Sciatic nerve (tissue), 2 donors: ENCODE measurements around the gene C7orf25. TPM values are rescaled to one million over a fixed set of nuclear protein-coding genes. Genes with fewer than 3 reads are reported as not detected.

Experiments
- ATAC-seq: fragments of 200-7000 bp; cut with Tn5 transposase; one replicate; pipeline ENCODE4 v1.9.1; 2020; ENCODE audit warnings: mild to moderate bottlenecking, moderate library complexity
- DNase-seq: peaks from one replicate; pipeline ENCODE4 v3.0.0-alpha.2; 2020; ENCODE audit warnings: low spot score
- intact Hi-C: fragments of 100-400 bp; cut with DNase I; formaldehyde crosslinking; loops from one replicate; pipeline ENCODE4 v1.14.2; 2022
- total RNA-seq: library from RNA; stranded (reverse); fragmentation: NEBNext Ultra II Directional; extraction: Animal tissue kit (Norgen Biotek cat#: 25700); gene quantifications from one replicate; pipeline ENCODE4 v1.2.1, GENCODE V29; 2021
- donor health status: DM: no; HTN: no; CAD: no.
- donor health status: DM: no; HTN: no; CAD: no.

Gene C7orf25
- 10.1 TPM for total RNA-seq

DNA sequence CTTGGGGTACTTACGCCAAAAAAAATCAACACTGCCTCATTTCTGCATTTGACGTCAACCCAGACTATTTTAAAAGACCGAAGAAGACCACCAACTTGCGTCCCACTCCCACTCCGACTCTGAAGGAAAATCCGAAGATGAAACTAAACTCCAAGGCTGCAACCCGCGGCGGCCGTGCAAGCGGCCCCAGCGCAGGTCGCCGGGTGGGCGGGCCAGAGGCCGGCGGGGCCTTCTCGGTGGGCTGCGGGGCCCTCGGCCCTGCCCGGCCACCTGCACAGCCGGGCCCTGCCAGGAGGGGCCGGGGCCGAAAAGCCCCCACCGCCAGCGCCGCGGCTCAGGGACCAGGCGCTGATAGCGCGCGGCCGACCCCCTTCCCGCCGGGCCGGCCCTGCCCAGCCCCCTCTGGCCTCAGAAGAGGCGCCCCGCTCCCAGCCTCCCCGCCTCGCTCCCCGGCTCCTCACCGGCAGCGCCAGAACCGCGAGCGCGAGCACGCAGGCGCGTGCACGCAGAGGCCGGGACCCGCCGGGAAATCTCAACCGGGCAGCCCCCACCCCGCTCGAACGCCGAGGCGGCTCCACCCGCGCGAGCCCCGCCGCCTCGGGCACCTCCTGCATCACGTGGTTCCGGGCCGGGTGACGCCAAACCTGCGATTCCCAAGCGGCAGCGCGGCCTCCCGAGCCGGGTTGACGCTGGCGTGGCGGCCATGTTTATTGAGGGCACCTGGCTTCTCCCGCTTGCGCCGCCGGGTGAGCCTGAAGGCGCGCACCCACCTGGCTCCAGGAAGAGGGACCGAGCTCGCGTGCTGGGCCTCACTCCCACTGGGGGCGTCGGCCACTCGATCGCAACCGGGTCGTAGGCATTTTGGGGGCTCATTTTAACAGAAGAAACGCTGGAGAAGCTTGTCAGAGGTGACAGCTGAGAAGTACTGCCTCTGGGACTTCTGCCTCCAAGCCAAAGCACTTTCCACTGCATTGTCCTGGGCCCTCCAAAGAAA lies at the start of gene C7orf25:
Gene C7orf25, minus strand, starts transcription at position 617 of the 994 bp plus-strand sequence. CDS start 1,170 bp downstream, outside the sequence.
- intact Hi-C loops: no loop called here
- ATAC-seq: peak; percentile 99
- peak; percentile 98 for DNase-seq

DNA sequence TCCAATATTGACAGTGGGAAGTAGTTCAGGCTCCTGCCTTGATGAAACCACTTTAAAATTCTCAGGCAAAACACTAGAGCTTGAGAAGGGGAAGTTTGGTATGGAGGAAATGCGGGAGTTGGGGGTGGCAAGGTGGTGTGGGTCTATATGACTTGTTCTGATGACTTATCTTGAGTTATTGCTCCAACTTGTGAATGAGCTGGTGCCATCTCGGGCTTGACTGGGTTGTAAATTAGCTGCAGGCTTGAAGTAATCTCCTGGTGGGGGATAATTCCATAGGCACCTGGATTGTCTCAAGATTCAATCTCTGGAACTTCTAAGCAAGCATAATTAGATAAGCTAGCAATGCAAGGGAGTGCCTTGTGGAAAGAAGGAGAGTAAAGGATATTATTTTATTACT lies 49.3 kb upstream of the C7orf25 start:
- DNase-seq (no peak), ATAC-seq (no peak)
- intact Hi-C loops: no loop called here

DNA sequence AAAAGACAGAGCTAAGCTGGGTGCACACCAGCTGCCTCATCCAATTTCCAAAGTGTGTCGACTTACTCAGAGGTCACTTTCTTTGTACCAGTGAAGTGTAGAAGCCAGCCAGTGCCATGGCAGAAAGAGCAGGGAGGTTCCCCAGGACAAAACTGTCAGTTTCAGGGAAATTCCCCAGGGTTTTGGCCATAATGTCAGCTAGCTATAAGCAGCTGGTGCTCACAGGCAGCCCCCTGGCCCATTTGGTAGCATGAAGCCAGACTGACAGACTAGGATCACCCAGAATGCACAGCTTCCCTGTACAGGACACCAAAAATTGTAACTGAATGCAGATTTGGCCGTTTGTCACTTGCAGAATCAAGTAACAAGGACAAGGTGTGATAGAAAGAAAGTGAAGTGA lies 48.9 kb upstream of the C7orf25 start:
- no peak for ATAC-seq
- no peak for DNase-seq
- intact Hi-C loops: no loop called here

DNA sequence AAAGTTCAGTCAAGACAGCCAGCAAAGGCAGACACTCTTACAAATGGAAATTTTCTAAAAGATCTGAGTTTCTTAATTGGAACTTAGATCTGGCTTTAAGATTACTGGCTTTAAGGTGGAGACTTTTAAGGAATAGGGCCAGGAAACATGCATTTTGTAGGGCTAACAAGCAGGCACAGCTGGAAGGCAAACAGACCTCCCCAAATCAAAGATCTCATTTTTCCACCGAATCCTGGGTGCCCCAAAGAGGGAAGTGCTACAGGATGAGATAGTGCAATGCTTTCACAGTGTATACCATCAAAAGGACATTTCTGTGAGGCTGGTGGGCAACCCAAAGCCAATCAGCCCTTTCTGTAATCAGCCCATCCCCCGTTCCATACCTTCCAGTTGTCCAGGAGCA lies 47.7 kb upstream of the C7orf25 start:
- no peak for DNase-seq
- intact Hi-C loops: no loop called here
- ATAC-seq: no peak

DNA sequence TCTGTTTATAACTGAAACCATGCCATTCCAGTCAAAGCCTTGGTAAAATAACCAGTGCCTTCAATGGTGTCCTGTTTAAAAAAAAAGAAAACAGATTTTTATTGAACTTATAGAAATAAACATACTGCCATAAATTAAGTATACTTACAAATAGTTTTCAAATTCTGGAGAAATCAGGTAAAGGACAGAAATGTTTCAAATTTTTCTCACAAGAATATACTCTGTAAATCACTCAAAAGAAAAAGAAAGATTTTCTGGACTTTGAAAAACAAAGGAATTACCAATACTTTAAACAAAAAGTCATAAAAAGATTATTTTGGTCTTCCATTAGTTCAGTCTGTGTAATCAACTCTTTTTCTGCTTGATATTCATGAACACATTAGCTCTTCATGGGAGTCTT lies 44.2 kb upstream of the C7orf25 start:
- no peak for DNase-seq
- no peak for ATAC-seq
- intact Hi-C loops: no loop called here

DNA sequence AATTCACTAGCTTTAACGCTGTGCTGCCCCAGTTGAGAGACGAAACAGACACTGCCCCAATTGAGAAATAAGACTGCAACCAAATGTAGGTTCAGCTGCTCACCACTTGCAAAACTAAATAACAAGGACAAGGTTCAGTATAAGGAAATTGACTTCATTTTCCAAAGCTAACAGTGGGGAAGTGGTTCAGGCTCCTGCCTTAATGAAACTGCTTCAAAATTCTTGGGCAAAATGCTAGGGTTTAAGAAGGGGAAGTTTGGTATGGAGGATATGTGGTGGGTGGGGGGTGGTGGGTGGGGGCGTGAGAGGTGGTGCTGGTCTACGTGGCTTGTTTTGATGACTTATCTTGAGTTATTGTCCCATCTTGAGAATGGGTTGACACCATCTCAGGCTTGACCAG lies 42.1 kb upstream of the C7orf25 start:
- intact Hi-C loops: no loop called here
- ATAC-seq: no peak

DNA sequence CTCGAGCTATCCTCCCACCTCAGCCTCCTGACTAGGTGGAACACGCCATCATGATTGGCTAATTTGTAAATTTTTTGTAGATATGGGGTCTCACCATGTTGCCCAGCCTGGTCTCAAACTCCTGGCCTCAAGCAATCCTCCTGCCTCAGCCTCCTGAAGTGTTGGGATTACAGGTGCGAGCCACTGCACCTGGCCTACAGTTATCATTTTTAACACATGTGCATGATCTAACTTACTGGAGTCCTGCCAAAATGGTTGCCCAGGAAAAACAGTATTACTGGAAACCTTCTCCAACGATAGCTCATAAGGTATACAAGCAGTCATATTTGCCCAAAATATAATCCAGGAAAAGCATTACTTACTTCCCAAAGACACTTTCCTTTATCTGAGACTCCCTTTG lies 40.5 kb upstream of the C7orf25 start:
- DNase-seq (no peak), ATAC-seq (no peak)
- intact Hi-C loops: no loop called here

More for the DNA sequence above, 42.1 kb upstream of the C7orf25 start:
- DNase-seq: no peak

DNA sequence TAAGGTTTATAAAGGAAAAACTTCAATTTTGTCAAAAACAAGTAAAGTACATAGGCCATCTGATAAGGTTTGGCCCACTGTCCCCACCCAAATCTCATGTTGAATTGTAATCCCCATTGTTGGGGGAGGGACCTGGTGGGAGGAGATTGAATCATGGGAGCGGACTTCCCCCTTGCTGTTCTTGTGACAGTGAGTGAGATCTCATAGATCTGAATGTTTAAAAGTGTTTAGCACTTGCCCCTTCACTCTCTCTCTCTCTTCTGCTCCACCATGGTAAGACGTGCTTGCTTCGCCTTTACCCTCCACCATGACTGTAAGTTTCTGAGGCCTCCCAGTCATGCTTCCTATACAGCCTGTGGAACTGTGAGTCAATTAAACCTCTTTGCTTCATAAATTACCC lies 38.5 kb upstream of the C7orf25 start:
- intact Hi-C loops: no loop called here
- DNase-seq (no peak), ATAC-seq (no peak)

DNA sequence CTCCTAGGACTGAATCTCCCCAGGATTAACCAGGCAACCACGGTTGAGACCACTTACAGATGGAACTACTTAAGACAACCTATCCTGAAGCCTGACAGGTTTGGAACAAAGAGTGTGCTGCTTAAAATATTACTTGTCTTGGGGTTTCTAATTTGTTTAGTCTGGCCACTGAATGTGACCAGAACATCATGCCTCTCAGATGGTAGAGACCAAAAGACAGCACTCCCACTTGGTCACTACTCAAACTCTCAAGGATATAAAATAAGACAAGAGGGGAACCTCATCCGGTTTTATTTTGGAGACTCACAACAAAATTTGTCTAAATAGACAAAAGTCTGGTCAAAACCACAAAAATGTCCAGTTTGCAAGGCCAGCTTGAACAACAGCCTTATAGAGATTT lies 35.7 kb upstream of the C7orf25 start:
- DNase-seq: no peak
- intact Hi-C loops: no loop called here

DNA sequence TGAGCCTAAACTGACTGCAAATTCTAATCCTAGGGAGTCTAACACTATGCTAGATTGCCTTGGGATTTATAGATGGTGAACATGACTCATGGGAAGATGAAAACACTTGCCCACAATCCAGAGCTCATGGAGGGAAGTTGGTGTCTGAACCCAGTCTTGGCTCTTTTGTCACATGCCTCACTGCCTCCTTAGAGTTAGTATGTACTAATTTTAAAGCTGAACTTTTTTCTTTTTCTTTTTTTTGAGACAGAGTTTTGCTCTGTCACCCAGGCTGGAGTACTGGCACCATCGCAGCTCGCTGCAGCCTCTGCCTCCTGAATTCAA lies 34.7 kb upstream of the C7orf25 start:
- intact Hi-C loops: no loop called here
- DNase-seq (no peak), ATAC-seq (no peak)

More for the DNA sequence above, 35.7 kb upstream of the C7orf25 start:
- ATAC-seq: no peak

DNA sequence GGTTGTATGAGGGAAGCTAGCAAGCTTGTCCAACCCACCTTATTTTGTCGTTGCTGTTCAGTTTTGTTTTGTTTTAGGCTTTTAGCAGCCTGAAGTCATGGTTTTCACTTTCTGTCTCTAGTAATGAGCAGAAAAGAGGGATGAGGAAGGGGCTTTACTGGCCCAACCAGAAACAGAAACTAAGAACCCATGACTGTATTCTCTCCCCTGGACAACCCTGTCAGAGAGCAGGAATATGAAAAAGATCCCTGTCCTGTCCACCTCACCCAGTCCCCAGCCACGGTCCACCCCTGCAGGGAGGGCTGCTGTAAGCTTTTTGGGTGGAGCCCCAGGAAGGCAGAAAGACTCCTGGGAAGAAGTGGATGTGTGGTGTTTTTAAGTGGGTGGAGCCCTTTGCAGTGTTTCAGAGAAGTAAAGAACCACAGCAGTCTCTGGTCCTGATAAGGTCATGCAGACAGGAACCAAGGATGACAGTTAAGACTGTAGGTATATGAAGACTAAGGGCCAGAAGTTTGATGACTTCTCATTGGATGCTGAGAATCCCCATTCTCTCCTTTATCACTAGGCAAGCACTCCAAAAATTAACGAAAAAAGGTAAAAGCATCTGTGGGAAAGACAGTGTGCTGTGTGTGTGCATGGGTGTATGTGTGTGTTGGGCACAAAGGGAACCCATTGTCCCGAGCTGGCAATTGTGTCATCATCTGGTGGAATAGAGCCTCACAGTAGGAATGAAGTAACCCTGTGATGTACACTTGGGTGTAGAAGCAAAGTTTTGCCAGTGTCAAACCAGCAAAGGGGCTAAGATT lies 34.2 kb upstream of the C7orf25 start:
- peak; percentile 20 for ATAC-seq
- intact Hi-C loops: no loop called here
- DNase-seq: no peak

DNA sequence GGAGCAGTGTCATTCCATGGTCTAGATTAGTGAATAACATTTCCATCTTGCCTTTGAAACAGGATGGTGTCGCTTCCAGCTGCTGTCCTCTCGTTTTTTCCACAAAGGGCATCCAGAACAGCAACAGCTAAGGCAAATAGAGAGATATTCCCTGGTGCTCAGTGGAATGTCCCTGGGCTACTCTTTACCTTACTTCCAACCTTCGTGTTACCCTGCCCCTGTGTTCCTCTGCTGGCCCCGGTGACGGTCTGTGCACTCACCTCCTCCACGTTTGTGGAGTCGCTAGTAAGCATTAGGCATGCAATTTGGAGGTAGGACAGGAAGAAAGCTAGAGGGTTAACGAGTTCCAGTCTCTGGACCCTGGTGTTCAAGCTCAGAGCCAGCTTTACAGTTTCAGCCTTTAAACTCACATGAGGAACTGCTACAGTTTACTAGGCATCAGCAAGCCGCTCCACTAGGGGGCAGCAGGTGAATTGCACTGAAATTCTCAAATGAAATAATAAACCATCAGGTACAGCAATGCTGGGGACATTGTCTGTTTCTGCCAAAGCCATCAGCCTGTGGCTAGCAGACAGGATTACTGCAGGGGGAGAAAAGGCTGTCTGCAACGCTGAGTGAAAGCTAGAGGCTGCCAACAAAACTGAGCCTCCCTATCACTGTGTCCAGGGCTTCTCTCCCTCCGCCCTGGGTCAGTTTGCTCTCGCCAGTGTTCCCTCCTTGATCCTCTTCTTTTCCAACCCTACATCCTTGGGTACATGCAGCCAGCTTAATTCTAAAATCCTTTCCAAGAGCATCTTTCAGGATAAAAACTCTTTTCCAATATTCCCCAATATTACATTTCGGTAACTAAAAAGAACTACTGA lies 29.3 kb upstream of the C7orf25 start:
- ATAC-seq: peak; percentile 77
- intact Hi-C loops: no loop called here
- DNase-seq: peak; percentile 91

DNA sequence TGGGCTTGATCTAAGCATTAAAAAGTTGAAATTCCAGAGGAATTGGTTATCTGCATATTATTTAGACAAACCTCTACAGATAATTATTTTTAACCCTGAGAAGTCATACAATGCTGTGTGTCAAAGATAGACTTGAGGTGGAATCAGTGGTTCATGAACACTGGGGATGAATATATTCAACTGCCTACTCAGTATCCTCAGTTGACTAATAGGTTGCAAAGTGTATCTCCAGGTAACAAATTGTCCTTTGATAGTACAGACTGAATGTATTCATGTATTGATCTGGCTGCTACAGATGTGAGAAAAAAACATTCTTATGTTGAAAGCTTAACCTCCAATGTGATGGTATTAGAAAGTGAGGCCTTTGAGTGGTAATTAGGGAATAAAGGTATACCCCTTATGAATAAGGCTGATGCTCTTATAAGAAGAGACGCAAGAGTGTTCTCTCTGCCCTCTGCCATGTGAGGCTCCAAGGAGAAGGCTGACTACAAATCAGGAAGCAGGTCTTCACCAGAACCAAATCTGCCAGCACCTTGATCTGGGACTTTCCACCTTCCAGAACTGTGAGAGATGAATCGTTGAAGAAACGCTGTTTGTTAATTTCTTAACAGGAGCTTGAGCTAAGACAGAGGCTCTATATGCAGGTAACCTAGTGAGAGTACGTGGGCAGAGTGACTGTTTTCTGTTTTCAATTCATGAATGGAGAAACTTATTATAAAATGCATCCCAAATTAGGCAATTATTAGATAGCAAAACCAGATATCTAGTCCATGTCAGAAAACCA lies 27.8 kb upstream of the C7orf25 start:
- no peak for ATAC-seq
- DNase-seq: no peak
- intact Hi-C loops: no loop called here

DNA sequence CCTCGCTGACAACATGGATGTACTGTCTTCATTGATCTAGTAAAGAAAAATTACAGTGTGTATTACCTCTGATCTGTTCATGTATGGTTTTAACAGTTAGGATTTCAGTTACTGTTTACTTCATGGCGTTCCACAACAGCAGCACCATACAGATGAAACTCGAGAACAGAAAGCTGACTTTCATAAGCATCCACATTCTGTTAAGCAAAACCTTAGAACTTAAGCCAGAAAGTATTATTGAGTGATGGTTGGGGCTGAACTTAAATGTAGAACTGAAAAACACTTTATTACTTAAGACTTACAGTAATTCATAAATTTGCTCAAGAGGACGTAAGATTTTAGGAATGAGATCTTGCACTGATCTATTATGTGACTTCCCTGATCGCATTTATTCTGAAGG lies 24.0 kb upstream of the C7orf25 start:
- intact Hi-C loops: no loop called here
- no peak for DNase-seq
- no peak for ATAC-seq

DNA sequence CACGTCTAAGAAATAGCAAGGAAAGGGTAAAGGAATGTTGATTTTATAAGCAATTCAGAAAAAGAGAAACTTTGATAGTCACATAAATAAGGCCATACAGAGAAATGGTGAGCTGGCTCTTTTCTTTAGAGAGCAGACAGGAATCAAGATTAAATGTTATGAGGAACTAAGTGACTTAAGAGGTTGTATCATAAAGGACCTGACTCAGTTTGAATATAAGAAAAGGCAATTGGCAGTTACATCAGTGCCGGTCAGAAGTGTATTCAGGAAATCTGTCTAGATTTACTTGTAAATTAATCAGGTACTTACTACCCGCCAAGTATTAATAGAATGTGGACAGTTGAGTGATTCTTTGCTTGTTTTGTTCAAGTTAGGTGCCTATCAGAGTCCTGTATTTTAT lies 22.4 kb upstream of the C7orf25 start:
- intact Hi-C loops: no loop called here
- ATAC-seq (no peak), DNase-seq (no peak)

DNA sequence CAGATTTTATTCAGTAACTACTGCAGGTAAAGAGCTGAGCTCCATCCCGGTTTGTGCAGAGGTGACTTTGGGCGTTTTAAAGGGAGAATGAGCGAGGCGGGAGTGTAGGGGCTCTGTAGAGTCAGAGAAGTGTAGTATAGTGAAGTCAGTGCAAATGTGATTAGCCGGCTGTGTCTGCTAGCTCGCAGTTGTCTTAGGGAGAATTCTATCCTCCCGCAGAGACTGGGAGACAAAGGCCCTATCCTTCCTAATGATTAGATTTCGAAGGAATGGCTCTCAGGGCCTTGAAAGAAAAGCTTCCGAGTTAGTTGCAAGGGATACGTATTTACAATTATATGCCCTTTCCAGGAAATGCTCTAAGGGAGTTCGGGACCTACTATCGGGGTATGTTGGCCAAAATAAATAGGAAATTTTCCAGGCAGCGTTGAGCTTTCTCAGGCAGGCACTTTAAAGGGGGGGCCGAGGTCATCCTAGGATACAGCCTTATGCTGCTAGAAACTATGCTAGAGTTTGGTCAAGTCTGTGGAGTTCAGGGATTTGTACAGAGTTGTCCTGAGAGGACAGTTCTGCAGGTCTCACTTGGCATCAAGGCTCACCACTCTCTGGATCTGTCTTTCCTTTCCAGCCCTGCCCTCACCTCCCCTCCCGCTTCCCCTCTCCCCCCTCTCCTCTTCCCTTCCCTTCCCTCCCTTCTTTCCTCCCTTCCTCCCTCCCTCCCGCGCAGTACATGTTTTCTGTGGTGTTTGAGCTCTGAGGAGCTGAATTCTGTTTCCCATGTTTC lies 21.1 kb upstream of the C7orf25 start:
- ATAC-seq: peak; percentile 57
- DNase-seq: peak; percentile 61
- intact Hi-C loops: no loop called here

DNA sequence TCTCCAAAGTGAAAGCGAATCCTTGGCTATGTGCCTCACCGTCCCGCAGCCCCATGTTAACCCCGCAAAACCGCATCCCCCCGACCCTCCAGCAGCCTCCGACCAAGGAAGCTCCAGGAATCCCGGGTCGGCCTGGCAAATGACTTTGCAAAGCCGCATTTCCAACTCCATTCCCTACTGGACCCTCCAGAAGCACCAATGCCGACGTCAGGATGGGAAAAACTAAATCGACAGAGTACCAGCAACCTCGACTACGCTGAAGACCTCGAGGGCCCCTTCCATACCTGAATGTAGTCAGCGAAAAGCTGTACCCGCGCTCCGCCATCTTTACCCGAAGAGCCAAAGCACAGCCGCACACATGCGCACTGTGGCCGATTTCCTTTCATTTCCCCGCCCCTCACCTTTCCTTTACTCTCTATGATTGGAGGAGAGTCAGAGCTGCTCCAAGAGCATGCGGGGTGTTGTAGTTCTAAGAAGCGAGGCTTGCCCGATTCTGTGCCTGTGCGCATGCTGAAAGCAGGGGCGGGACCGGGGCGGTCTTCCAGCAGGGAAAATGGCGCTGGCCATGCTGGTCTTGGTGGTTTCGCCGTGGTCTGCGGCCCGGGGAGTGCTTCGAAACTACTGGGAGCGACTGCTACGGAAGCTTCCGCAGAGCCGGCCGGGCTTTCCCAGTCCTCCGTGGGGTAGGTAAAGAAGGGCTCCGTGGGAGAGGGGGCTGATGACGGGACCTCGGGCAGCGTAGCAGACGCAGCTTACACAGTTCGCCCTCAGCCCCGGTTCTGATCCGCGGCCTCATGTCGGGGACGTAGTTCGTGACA lies 20.2 kb upstream of the C7orf25 start, which contains the start of the genes MRPL32 and PSMA2:
Gene MRPL32, plus strand, starts transcription at position 543 of the 818 bp plus-strand sequence. Its CDS starts 11 bp downstream, at position 554.
Gene PSMA2, minus strand, starts transcription at position 341 of the 818 bp plus-strand sequence. Its CDS starts 16 bp downstream, at position 325.
- ATAC-seq (peak; percentile 100), DNase-seq (peak; percentile 95)

More for the DNA sequence above, 20.2 kb upstream of the C7orf25 start, which contains the start of the genes MRPL32 and PSMA2:
- intact Hi-C loops: no loop called here
